Ureter (tissue), 1 donor: Measurements from ENCODE around the gene C16orf82. TPM values are rescaled to one million over a fixed set of nuclear protein-coding genes. Genes with fewer than 3 reads are reported as not detected.

Experiments
- DNase-seq: peaks from one replicate; pipeline ENCODE4 v3.0.0-alpha.2; 2020; ENCODE audit warnings: low spot score
- total RNA-seq: library from RNA; stranded (reverse); gene quantifications from one replicate; pipeline ENCODE4 v1.2.4, GENCODE V29; 2023
- donor health status: DM: yes; HTN: yes; CAD: no.

The C16orf82 gene
- total RNA-seq, 1 donor from 2014 or later, result not detected

GRCh38 chr16:27088216-27088615 lies 21.5 kb downstream of the C16orf82 start:
- no peak for DNase-seq

- no peak for DNase-seq
Observed at GRCh38 chr16:27096375-27096774, 29.6 kb downstream of the C16orf82 start.

- DNase-seq, result no peak
Observed at GRCh38 chr16:27097800-27098230, 31.1 kb downstream of the C16orf82 start.

GRCh38 chr16:27098366-27099049 lies 31.8 kb downstream of the C16orf82 start:
- no peak for DNase-seq

- DNase-seq, result no peak
Observed at GRCh38 chr16:27102701-27103575, 36.2 kb downstream of the C16orf82 start.

- no peak for DNase-seq
Observed at GRCh38 chr16:27103954-27104353, 37.2 kb downstream of the C16orf82 start.

- DNase-seq, result no peak
Observed at GRCh38 chr16:27106305-27106704, 39.6 kb downstream of the C16orf82 start.

- DNase-seq, result no peak
Observed at GRCh38 chr16:27107185-27107592, 40.5 kb downstream of the C16orf82 start.

- DNase-seq, result no peak
Observed at GRCh38 chr16:27108051-27108770, 41.5 kb downstream of the C16orf82 start.

- DNase-seq, result no peak
Observed at GRCh38 chr16:27108826-27109665, 42.3 kb downstream of the C16orf82 start.

GRCh38 chr16:27109666-27110523 lies 43.2 kb downstream of the C16orf82 start:
- peak; percentile 72 for DNase-seq

- DNase-seq, result no peak
Observed at GRCh38 chr16:27110524-27110896, 43.8 kb downstream of the C16orf82 start.

GRCh38 chr16:27111486-27111885 lies 44.8 kb downstream of the C16orf82 start:
- DNase-seq, result no peak

GRCh38 chr16:27112093-27112811 lies 45.5 kb downstream of the C16orf82 start:
- no peak for DNase-seq

- no peak for DNase-seq
Observed at GRCh38 chr16:27113341-27113841, 46.7 kb downstream of the C16orf82 start.

- DNase-seq, result no peak
Observed at GRCh38 chr16:27114006-27114405, 47.3 kb downstream of the C16orf82 start.

GRCh38 chr16:27118526-27118925 lies 51.8 kb downstream of the C16orf82 start:
- no peak for DNase-seq
